Right atrium auricular region (tissue), 2 donors: ENCODE data around the gene DCHS2. TPM values are rescaled to one million over a fixed set of nuclear protein-coding genes. Genes with fewer than 3 reads are reported as not detected.

Source experiments
- DNase-seq: peaks from one replicate; pipeline ENCODE4 v3.0.0-alpha.2; 2019; ENCODE audit warnings: low spot score
- H3K27ac ChIP-seq, 2 donors: fragments of 200-600 bp; sonication (generic); 1 replicate in 1 of 2; 2 replicates in 1 of 2; pipeline ENCODE4 v1.5.1; 2016 to 2019
- H3K27me3 ChIP-seq, 2 donors: fragments of 200-600 bp; sonication (generic); one replicate each; pipeline versions ENCODE4 v1.5.1 to v1.6.0; 2017 to 2019
- H3K36me3 ChIP-seq: fragments of 200-600 bp; sonication (generic); one replicate; pipeline ENCODE4 v1.5.1; 2016
- H3K4me1 ChIP-seq, 2 donors: fragments of 200-600 bp; sonication (generic); one replicate each; pipeline versions ENCODE4 v1.5.1 to v1.6.0; 2017 to 2019
- H3K4me3 ChIP-seq, 2 donors: fragments of 200-600 bp; sonication (generic); 1 replicate in 1 of 2; 2 replicates in 1 of 2; pipeline ENCODE4 v1.5.1; 2017 to 2019; ENCODE audit warnings: mild to moderate bottlenecking in 1 of 2, moderate library complexity in 1 of 2
- H3K9me3 ChIP-seq, 2 donors: fragments of 200-600 bp; sonication (generic); one replicate each; pipeline ENCODE4 v1.5.1; 2019
- CTCF ChIP-seq, 2 donors: fragments of 200-600 bp; sonication (generic); IDR thresholded peaks; one replicate each; pipeline ENCODE4 v1.5.1; 2019; ENCODE audit warnings: antibody characterized with exemption in 2 of 2
- total RNA-seq, 2 donors: library from RNA; depleted of rRNA; stranded (reverse); fragments of >200 nt; gene quantifications; one replicate each; pipeline ENCODE4 v1.1.0, GENCODE V29; 2016

The DCHS2 gene
- total RNA-seq, 2 donors from 2014 or later, result 0.04 TPM; not detected in 1

GRCh38 chr4:154315741-154316140 is 175.9 kb downstream of the DCHS2 start:
- Histone ChIP-seq H3K4me1 (no peaks in the 10 kb centered on the region), H3K27me3 (no peaks in the 10 kb centered on the region), H3K36me3 (no peaks in the 10 kb centered on the region), H3K4me3 (no peak overlapping the region), H3K27ac (no peak overlapping the region), H3K9me3 (peaks cover 5 to 17% of the 10 kb centered on the region in 2 donors)
- DNase-seq, result no peak
- no peak for TF ChIP-seq CTCF (IDR thresholded peaks at IDR 0.05)

GRCh38 chr4:154314248-154314647 is 177.4 kb downstream of the DCHS2 start:
- TF ChIP-seq CTCF (IDR thresholded peaks at IDR 0.05), result no peak
- Histone ChIP-seq H3K27me3 (no peaks in the 10 kb centered on the region), H3K27ac (no peak overlapping the region), H3K9me3 (peaks cover 5 to 15% of the 10 kb centered on the region in 2 donors), H3K4me1 (no peaks in the 10 kb centered on the region), H3K36me3 (no peaks in the 10 kb centered on the region), H3K4me3 (no peak overlapping the region)
- DNase-seq, result no peak

GRCh38 chr4:154313004-154313585 is 178.5 kb downstream of the DCHS2 start:
- no peak for DNase-seq

GRCh38 chr4:154312246-154312645 is 179.4 kb downstream of the DCHS2 start:
- Histone ChIP-seq H3K4me1 (no peaks in the 10 kb centered on the region), H3K9me3 (no peaks in the 10 kb centered on the region), H3K4me3 (no peak overlapping the region), H3K36me3 (no peaks in the 10 kb centered on the region), H3K27ac (no peak overlapping the region), H3K27me3 (no peaks in the 10 kb centered on the region)
- no peak for DNase-seq
- TF ChIP-seq CTCF (IDR thresholded peaks at IDR 0.05), result no peak

More at GRCh38 chr4:154313004-154313585, 178.5 kb downstream of the DCHS2 start:
- Histone ChIP-seq H3K4me1 (no peaks in the 10 kb centered on the region), H3K9me3 (peaks cover 0 to 3% of the 10 kb centered on the region in 2 donors), H3K4me3 (no peak overlapping the region), H3K27ac (no peak overlapping the region), H3K27me3 (no peaks in the 10 kb centered on the region), H3K36me3 (no peaks in the 10 kb centered on the region)
- TF ChIP-seq CTCF (IDR thresholded peaks at IDR 0.05), result no peak

- Histone ChIP-seq H3K27me3 (no peaks in the 10 kb centered on the region), H3K4me3 (no peak overlapping the region), H3K9me3 (no peaks in the 10 kb centered on the region), H3K36me3 (no peaks in the 10 kb centered on the region), H3K27ac (no peak overlapping the region), H3K4me1 (no peaks in the 10 kb centered on the region)
- TF ChIP-seq CTCF (IDR thresholded peaks at IDR 0.05), result no peak
- DNase-seq, result no peak
These were observed 181.0 kb downstream of the DCHS2 start for GRCh38 chr4:154310578-154310977.

- DNase-seq, result no peak
- Histone ChIP-seq H3K27me3 (no peaks in the 10 kb centered on the region), H3K36me3 (no peaks in the 10 kb centered on the region), H3K4me3 (no peak overlapping the region), H3K4me1 (no peaks in the 10 kb centered on the region), H3K27ac (no peak overlapping the region), H3K9me3 (no peaks in the 10 kb centered on the region)
- TF ChIP-seq CTCF (IDR thresholded peaks at IDR 0.05), result no peak
These were observed 183.4 kb downstream of the DCHS2 start for GRCh38 chr4:154308207-154308606.
